Omental fat pad (tissue), 4 donors: ENCODE data around the gene HSD3B7. TPM values are rescaled to one million over a fixed set of nuclear protein-coding genes. Genes with fewer than 3 reads are reported as not detected.

Experiments
- ATAC-seq: fragments of 150-250 bp; one replicate; pipeline ENCODE4 v1.9.1; 2016; ENCODE audit warnings: mild to moderate bottlenecking, moderate library complexity; ENCODE audit not compliant: low FRiP score
- DNase-seq: peaks from one replicate; pipeline ENCODE4 v3.0.0-alpha.2; 2019; ENCODE audit warnings: low spot score
- CTCF ChIP-seq, 3 donors: fragments of 450-650 bp; IDR thresholded peaks; one replicate each; pipeline ENCODE4 v1.5.1; 2016 to 2017; ENCODE audit warnings: antibody characterized with exemption in 3 of 3, mild to moderate bottlenecking in 3 of 3, moderate library complexity in 2 of 3
- total RNA-seq, 4 donors: library from RNA; depleted of rRNA; stranded (reverse); fragments of >200 nt; gene quantifications; one replicate each; pipeline ENCODE4 v1.1.0, GENCODE V29; 2016

The HSD3B7 gene
- total RNA-seq, 4 donors from 2014 or later, result 23.2 to 45.3 (median 33.0) TPM

- TF ChIP-seq CTCF (IDR thresholded peaks at IDR 0.05), result no peak
- DNase-seq (no peak), ATAC-seq (no peak)
These were observed 35.5 kb downstream of the HSD3B7 start for GRCh38 chr16:31020536-31020935.

- ATAC-seq (no peak), DNase-seq (no peak)
- no peak for TF ChIP-seq CTCF (IDR thresholded peaks at IDR 0.05)
These were observed 37.7 kb downstream of the HSD3B7 start for GRCh38 chr16:31022544-31023251.

GRCh38 chr16:31023252-31023602 is 38.2 kb downstream of the HSD3B7 start:
- ATAC-seq, result no peak
- no peak for TF ChIP-seq CTCF (IDR thresholded peaks at IDR 0.05)
- DNase-seq, result no peak

- TF ChIP-seq CTCF (IDR thresholded peaks at IDR 0.05), result no peak
- DNase-seq (no peak), ATAC-seq (no peak)
These were observed 38.7 kb downstream of the HSD3B7 start for GRCh38 chr16:31023627-31024226.

- ATAC-seq, result no peak
- TF ChIP-seq CTCF (IDR thresholded peaks at IDR 0.05), result no peak
These were observed 40.3 kb downstream of the HSD3B7 start for GRCh38 chr16:31025339-31025738.

GRCh38 chr16:31029272-31029671 is 44.3 kb downstream of the HSD3B7 start:
- DNase-seq (no peak), ATAC-seq (no peak)
- TF ChIP-seq CTCF (IDR thresholded peaks at IDR 0.05), result no peak

More at GRCh38 chr16:31025339-31025738, 40.3 kb downstream of the HSD3B7 start:
- no peak for DNase-seq

- DNase-seq (no peak), ATAC-seq (no peak)
- no peak for TF ChIP-seq CTCF (IDR thresholded peaks at IDR 0.05)
These were observed 46.3 kb downstream of the HSD3B7 start for GRCh38 chr16:31031276-31031675.
